ENCODE measurements around the gene EFCAB10. TPM values are rescaled to one million over a fixed set of nuclear protein-coding genes. Genes with fewer than 3 reads are reported as not detected.

EFCAB10 gene, protein sequence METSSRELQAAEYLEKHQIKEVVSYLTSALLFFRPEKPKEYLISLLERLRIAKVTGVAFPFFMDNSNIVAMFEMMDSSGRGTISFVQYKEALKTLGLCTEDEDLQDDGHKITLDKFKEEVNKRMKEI
- not detected in 2 replicates for total RNA-seq (ENCODE audit: low replicate concordance)

DNA sequence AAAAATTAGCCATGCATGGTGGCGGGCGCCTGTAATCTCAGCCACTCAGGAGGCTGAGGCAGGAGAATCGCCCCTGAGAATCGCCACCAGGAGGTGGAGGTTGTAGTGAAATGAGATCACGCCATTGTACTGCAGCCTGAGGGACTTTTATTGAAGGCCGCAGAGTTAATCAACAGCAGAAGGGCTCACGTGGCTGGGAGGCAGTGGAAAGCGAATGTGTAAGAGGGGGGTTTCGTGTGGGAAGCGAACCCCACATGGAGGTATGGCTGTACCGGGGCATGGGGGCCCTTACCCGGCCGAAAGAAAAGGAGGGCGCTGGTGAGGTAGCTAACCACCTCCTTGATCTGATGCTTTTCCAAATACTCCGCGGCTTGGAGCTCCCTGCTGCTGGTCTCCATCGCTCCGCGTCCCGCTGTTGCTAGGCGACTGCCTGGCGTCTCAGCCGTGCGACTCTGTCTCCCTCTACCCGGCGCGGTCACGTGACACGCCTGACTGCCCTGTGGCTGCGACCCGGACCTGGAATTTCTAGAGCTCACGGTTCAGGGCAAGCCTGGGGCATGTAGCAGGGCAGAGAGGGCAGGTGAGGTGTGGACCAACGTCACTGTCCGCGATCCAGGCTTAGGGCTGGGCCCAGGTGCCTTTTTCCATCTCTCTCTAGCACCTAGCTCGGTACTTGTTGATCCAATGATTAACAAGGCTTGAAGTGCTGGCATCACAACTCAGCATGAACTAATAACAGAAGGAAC is at the start of gene EFCAB10:
Gene EFCAB10, minus strand, starts transcription at position 428 of the 746 bp plus-strand sequence. Its CDS starts 30 bp downstream, at position 398.

DNA sequence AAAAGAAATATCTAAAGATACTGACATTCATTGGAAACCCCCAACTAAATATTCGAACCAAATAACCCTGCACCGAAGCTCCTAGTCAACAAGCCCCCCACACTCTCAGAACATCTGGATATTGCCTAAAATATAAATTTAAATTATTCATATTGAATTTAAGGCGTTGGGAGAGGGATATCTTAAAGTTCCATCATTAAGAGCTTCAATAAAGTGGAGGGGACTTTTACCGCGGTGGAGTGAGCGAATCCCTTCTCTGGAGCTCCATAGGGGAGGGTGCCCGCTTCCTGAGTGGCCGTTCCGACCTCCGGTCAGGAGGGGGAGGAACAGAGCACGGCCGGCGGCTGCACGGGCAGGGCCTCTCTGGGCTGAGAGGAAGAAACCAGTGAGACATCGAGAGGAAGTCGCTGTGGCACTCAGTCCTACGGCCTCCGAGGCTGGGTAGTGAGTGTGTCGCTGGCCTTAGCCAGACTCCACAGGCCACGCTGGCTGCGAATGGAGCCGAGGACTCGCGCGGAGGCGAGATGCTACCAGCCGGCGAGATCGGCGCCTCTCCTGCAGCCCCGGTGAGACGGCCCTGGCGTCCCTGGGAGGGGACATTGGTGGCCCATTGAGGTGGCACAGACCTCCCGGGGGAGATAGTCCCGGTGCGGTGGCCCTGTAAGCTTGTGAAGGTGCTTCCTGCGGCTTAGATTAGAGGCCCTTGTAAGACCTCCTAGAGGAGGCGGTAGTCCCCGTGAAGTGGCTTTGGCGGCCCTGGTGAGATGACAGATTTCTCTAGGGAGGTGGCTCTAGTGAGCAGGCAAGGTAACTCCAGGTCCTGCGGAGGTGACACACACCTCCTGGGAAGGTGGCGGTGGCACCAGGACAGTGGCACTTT is 49.3 kb downstream of the EFCAB10 start, which contains the start of gene RINT1:
Gene RINT1, plus strand, starts transcription at position 410 of the 880 bp plus-strand sequence. Its CDS starts 115 bp downstream, at position 525.

DNA sequence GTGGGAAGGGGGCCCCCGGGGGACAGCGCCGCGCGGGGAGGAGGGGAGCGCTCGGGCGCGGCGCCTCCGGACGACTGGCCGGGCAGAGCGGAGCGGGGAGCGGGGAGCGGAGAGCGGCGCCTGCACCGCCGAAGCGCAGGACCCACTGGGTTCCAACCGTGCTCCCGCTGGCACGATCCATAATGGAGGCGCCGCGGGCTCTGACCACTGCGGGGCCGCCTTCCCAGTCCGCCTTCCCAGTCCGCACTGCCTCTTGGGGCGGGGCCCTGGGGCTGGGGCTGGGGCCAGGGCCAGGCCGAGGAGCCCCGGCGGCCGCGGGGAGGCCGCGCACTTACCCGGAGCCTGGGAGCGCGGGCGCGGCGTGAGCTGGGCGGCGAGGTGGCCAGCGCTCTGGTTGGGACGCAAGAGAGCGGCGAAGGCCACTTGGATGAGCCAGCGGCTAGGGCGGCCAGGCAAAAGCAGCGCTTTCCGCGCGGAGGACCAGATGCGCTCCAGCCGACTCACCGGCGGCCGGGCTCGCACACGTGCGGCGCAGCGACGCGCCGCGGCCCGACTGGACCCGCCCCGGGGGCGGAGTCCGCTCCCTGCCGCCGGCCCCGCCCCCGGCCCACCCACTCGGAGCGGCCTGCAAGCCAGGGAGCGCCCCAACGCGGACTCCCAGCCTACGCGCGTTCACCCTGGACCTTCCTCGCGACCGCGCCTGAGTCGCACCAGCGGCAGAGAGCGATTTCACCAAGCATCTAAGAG is 59.4 kb downstream of the EFCAB10 start, which contains the start of gene PUS7:
Gene PUS7, minus strand, starts transcription at position 555 of the 747 bp plus-strand sequence. CDS start 13,759 bp downstream, outside the sequence.

Other genes starting within 250 kb of the EFCAB10 start
- gene SRPK2, start 192.6 kb downstream of the EFCAB10 start, total RNA-seq (ENCODE audit: low replicate concordance) = 28.4 and 39.2 TPM in 2 replicates
- 9.7 and 12.0 TPM in 2 replicates for gene PUS7, start 59.2 kb downstream of the EFCAB10 start, total RNA-seq (ENCODE audit: low replicate concordance)
- gene RINT1, start 49.3 kb downstream of the EFCAB10 start, total RNA-seq (ENCODE audit: low replicate concordance) = 9.6 and 13.3 TPM in 2 replicates

Data from smooth muscle cell of the coronary artery (primary cell).